Thymus (tissue), 14 donors: ENCODE measurements around the gene RPL3. TPM values are rescaled to one million over a fixed set of nuclear protein-coding genes. Genes with fewer than 3 reads are reported as not detected.
A peak's percentile ranks its signal among the peaks of the same experiment; 100 is the strongest.

Experiments
- DNase-seq, 9 donors: peaks; one replicate each; pipeline ENCODE4 v3.0.0-alpha.2; 2013; ENCODE audit warnings: low spot score in 9 of 9, low read depth in 6 of 9, missing footprints in 1 of 9
- H3K27ac ChIP-seq, 2 donors: one replicate each; pipeline ENCODE4 v1.5.1; 2013; ENCODE audit warnings: control low read depth in 1 of 2, low read depth in 1 of 2, low read length in 1 of 2, mild to moderate bottlenecking in 1 of 2, moderate library complexity in 1 of 2
- H3K27me3 ChIP-seq, 2 donors: one replicate each; pipeline ENCODE4 v1.5.1; 2013; ENCODE audit warnings: low read length in 1 of 2; ENCODE audit not compliant: control insufficient read depth in 2 of 2, insufficient read depth in 1 of 2
- H3K36me3 ChIP-seq, 2 donors: one replicate each; pipeline ENCODE4 v1.5.1; 2013; ENCODE audit warnings: low read length in 1 of 2, mild to moderate bottlenecking in 1 of 2, moderate library complexity in 1 of 2; ENCODE audit not compliant: control insufficient read depth in 2 of 2, insufficient read depth in 2 of 2
- H3K4me1 ChIP-seq, 2 donors: one replicate each; pipeline ENCODE4 v1.5.1; 2013; ENCODE audit warnings: low read length in 2 of 2; ENCODE audit not compliant: control insufficient read depth in 2 of 2, insufficient read depth in 2 of 2
- H3K4me3 ChIP-seq, 2 donors: one replicate each; pipeline ENCODE4 v1.5.1; 2013; ENCODE audit warnings: low read length in 2 of 2, control low read depth in 1 of 2, mild to moderate bottlenecking in 1 of 2
- H3K9me3 ChIP-seq, 2 donors: one replicate each; pipeline ENCODE4 v1.5.1; 2013; ENCODE audit warnings: low read length in 1 of 2, mild to moderate bottlenecking in 1 of 2; ENCODE audit not compliant: control insufficient read depth in 2 of 2, insufficient read depth in 1 of 2
- WGBS: extraction: QIAGEN DNeasy Blood & Tissue Kit; methylation state at CpG from one replicate; pipeline ENCODE4 v1.1.7; 2013; 5-methylcytosine and 5-hydroxymethylcytosine counted together
- long read RNA-seq, 10 donors: transcript quantifications; one replicate each; lab custom pipeline, GENCODE V29; 2026
- polyA plus RNA-seq: library from polyadenylated mRNA; stranded (reverse); fragments of 200-250 nt; gene quantifications from one replicate; pipeline ENCODE4 v1.2.3, GENCODE V29; 2013
- total RNA-seq: library from RNA; stranded (reverse); fragments of 120-200 nt; gene quantifications from one replicate; pipeline ENCODE4 v1.2.4, GENCODE V29; 2013
- donor health status: healthy.

RPL3 gene
- 1,863 TPM for total RNA-seq
- polyA plus RNA-seq = 2,946 TPM
- long read RNA-seq, donor 1, transcript RPL3-202 (9 exons, 1,289 nt) = minor isoform, 18 of 157 reads
- long read RNA-seq, donor 1, transcript RPL3-201 (10 exons, 1,442 nt) = major isoform, 122 of 157 reads
- long read RNA-seq, donor 1, partial matches to known transcripts = 12 of 157 reads
- long read RNA-seq, donor 1, other reads (novel, unspliced or antisense) = 0 of 157 reads
- long read RNA-seq, donor 2, transcript RPL3-201 (10 exons, 1,442 nt) = major isoform, 2,736 of 3,827 reads
- long read RNA-seq, donor 2, transcript RPL3-209 (2 exons, 767 nt) = minor isoform, 18 of 3,827 reads
- long read RNA-seq, donor 2, transcript RPL3-217 (3 exons, 827 nt) = minor isoform, 74 of 3,827 reads
- long read RNA-seq, donor 2, transcript RPL3-202 (9 exons, 1,289 nt) = minor isoform, 391 of 3,827 reads
- long read RNA-seq, donor 2, partial matches to known transcripts = 415 of 3,827 reads
- long read RNA-seq, donor 2, other reads (novel, unspliced or antisense) = 180 of 3,827 reads
- long read RNA-seq, donor 3, transcript RPL3-217 (3 exons, 827 nt) = minor isoform, 49 of 2,769 reads
- long read RNA-seq, donor 3, transcript RPL3-202 (9 exons, 1,289 nt) = minor isoform, 268 of 2,769 reads
- long read RNA-seq, donor 3, transcript RPL3-201 (10 exons, 1,442 nt) = major isoform, 1,858 of 2,769 reads
- long read RNA-seq, donor 3, transcript RPL3-210 (2 exons, 616 nt) = minor isoform, 20 of 2,769 reads
- long read RNA-seq, donor 3, partial matches to known transcripts = 484 of 2,769 reads
- long read RNA-seq, donor 3, other reads (novel, unspliced or antisense) = 71 of 2,769 reads
- long read RNA-seq, donor 4, transcript RPL3-210 (2 exons, 616 nt) = minor isoform, 20 of 968 reads
- long read RNA-seq, donor 4, transcript RPL3-202 (9 exons, 1,289 nt) = minor isoform, 77 of 968 reads
- long read RNA-seq, donor 4, transcript RPL3-201 (10 exons, 1,442 nt) = major isoform, 651 of 968 reads
- long read RNA-seq, donor 4, transcript RPL3-217 (3 exons, 827 nt) = minor isoform, 17 of 968 reads
- long read RNA-seq, donor 4, partial matches to known transcripts = 185 of 968 reads
- long read RNA-seq, donor 4, other reads (novel, unspliced or antisense) = 7 of 968 reads
- long read RNA-seq, donor 5, transcript RPL3-210 (2 exons, 616 nt) = minor isoform, 31 of 3,937 reads
- long read RNA-seq, donor 5, transcript RPL3-201 (10 exons, 1,442 nt) = major isoform, 2,445 of 3,937 reads
- long read RNA-seq, donor 5, transcript RPL3-202 (9 exons, 1,289 nt) = minor isoform, 272 of 3,937 reads
- long read RNA-seq, donor 5, transcript RPL3-217 (3 exons, 827 nt) = minor isoform, 83 of 3,937 reads
- long read RNA-seq, donor 5, partial matches to known transcripts = 954 of 3,937 reads
- long read RNA-seq, donor 5, other reads (novel, unspliced or antisense) = 115 of 3,937 reads
- long read RNA-seq, donor 6, transcript RPL3-209 (2 exons, 767 nt) = minor isoform, 8 of 1,761 reads
- long read RNA-seq, donor 6, transcript RPL3-201 (10 exons, 1,442 nt) = major isoform, 1,362 of 1,761 reads
- long read RNA-seq, donor 6, transcript RPL3-202 (9 exons, 1,289 nt) = minor isoform, 141 of 1,761 reads
- long read RNA-seq, donor 6, transcript RPL3-217 (3 exons, 827 nt) = minor isoform, 28 of 1,761 reads
- long read RNA-seq, donor 6, partial matches to known transcripts = 184 of 1,761 reads
- long read RNA-seq, donor 6, other reads (novel, unspliced or antisense) = 32 of 1,761 reads
- long read RNA-seq, donor 7, transcript RPL3-201 (10 exons, 1,442 nt) = major isoform, 1,222 of 1,822 reads
- long read RNA-seq, donor 7, transcript RPL3-217 (3 exons, 827 nt) = minor isoform, 23 of 1,822 reads
- long read RNA-seq, donor 7, transcript RPL3-202 (9 exons, 1,289 nt) = minor isoform, 134 of 1,822 reads
- long read RNA-seq, donor 7, transcript RPL3-209 (2 exons, 767 nt) = minor isoform, 27 of 1,822 reads
- long read RNA-seq, donor 7, partial matches to known transcripts = 340 of 1,822 reads
- long read RNA-seq, donor 7, other reads (novel, unspliced or antisense) = 58 of 1,822 reads
- long read RNA-seq, donor 8, transcript RPL3-201 (10 exons, 1,442 nt) = major isoform, 611 of 792 reads
- long read RNA-seq, donor 8, transcript RPL3-217 (3 exons, 827 nt) = minor isoform, 20 of 792 reads
- long read RNA-seq, donor 8, transcript RPL3-202 (9 exons, 1,289 nt) = minor isoform, 56 of 792 reads
- long read RNA-seq, donor 8, transcript RPL3-209 (2 exons, 767 nt) = minor isoform, 8 of 792 reads
- long read RNA-seq, donor 8, partial matches to known transcripts = 86 of 792 reads
- long read RNA-seq, donor 8, other reads (novel, unspliced or antisense) = 8 of 792 reads
- long read RNA-seq, donor 9, transcript RPL3-209 (2 exons, 767 nt) = minor isoform, 11 of 1,304 reads
- long read RNA-seq, donor 9, transcript RPL3-217 (3 exons, 827 nt) = minor isoform, 56 of 1,304 reads
- long read RNA-seq, donor 9, transcript RPL3-201 (10 exons, 1,442 nt) = major isoform, 974 of 1,304 reads
- long read RNA-seq, donor 9, transcript RPL3-202 (9 exons, 1,289 nt) = minor isoform, 77 of 1,304 reads
- long read RNA-seq, donor 9, partial matches to known transcripts = 171 of 1,304 reads
- long read RNA-seq, donor 9, other reads (novel, unspliced or antisense) = 5 of 1,304 reads
- long read RNA-seq, donor 10, transcript RPL3-202 (9 exons, 1,289 nt) = minor isoform, 83 of 1,273 reads
- long read RNA-seq, donor 10, transcript RPL3-209 (2 exons, 767 nt) = minor isoform, 9 of 1,273 reads
- long read RNA-seq, donor 10, transcript RPL3-217 (3 exons, 827 nt) = minor isoform, 30 of 1,273 reads
- long read RNA-seq, donor 10, transcript RPL3-201 (10 exons, 1,442 nt) = major isoform, 938 of 1,273 reads
- long read RNA-seq, donor 10, partial matches to known transcripts = 197 of 1,273 reads
- long read RNA-seq, donor 10, other reads (novel, unspliced or antisense) = 7 of 1,273 reads

GRCh38 chr22:39319284-39320022 is at the start of gene RPL3:
RPL3 (minus strand) TSS chr22:39319623; CDS start chr22:39319597, 26 bp downstream.
- H3K27ac ChIP-seq = peak within 1 kb of the TSS; percentile 88 to 100
- under 1% methylated on average over 65 of the region's 65 CpGs for WGBS
- peaks cover 0 to 39% of the 10 kb centered on the region in 2 donors for H3K4me1 ChIP-seq
- no peaks in the 10 kb centered on the region for H3K27me3 ChIP-seq
- peaks cover 0 to 5% of the 10 kb centered on the region in 2 donors for H3K9me3 ChIP-seq
- H3K36me3 ChIP-seq = peaks cover 38 to 40% of the 10 kb centered on the region in 2 donors
- DNase-seq = peak; percentile 98 to 100 (median 99)
- H3K4me3 ChIP-seq = peak within 1 kb of the TSS; percentile 70 to 75

- H3K9me3 ChIP-seq = peaks cover 0 to 12% of the 10 kb centered on the region in 2 donors
- H3K36me3 ChIP-seq = no peaks in the 10 kb centered on the region
- H3K4me3 ChIP-seq = no peak overlapping the region
- no peak for DNase-seq
- H3K27me3 ChIP-seq = no peaks in the 10 kb centered on the region
- H3K27ac ChIP-seq = no peak overlapping the region
- 96% methylated on average over 6 of the region's 6 CpGs for WGBS
- peaks cover 0 to 11% of the 10 kb centered on the region in 2 donors for H3K4me1 ChIP-seq
These were observed 49.8 kb upstream of the RPL3 start for GRCh38 chr22:39369186-39369585.

DNA sequence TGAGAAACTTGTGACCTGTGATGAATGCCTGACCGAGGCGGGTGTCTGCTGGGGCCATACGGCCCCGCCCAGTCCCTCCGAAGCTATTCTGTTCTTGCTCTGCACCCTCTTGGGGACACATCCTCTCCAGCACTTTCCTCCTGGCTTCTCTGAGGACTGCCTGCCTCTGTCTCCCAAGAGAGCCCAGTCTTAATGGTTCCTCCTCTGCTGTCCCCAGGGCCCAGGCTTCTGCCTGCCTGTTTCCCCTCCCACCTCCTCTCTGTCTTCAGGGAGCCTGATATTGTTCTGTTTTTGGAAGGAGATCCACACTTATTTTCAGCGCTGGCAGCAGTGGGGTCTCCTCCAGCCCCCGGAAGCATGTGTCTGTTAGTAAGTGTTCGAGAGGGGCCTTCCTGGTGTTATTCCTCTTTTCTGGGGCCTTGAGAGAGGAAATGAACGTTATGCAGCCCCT is 49.1 kb upstream of the RPL3 start:
- Histone ChIP-seq H3K4me3 (no peak overlapping the region), H3K9me3 (peaks cover 0 to 12% of the 10 kb centered on the region in 2 donors), H3K27me3 (no peaks in the 10 kb centered on the region), H3K4me1 (peaks cover 0 to 11% of the 10 kb centered on the region in 2 donors), H3K36me3 (no peaks in the 10 kb centered on the region), H3K27ac (no peak overlapping the region)
- no peak for DNase-seq
- WGBS = 53% methylated on average over 9 of the region's 9 CpGs

DNA sequence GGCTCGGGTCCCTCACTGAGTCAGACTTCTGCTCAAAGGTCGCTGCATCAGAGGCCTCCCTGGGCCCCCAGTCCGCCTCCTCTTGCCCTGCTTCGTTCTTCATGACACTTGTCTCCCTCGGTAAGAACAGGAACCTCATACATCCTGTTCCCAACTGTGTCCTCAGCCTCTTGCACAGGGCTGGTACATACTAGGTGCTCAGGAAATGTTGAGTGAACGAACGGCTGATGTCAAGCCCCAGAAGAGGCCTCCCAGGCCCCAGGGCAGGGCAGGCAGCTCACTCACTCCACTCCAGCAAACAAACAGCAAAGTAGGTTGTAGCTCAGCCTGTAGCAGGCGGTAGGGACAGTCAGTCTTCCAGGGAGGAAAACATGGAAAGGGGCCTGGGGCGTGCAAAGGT is 47.6 kb upstream of the RPL3 start:
- H3K4me1 ChIP-seq = peaks cover 0 to 11% of the 10 kb centered on the region in 2 donors
- peaks cover 0 to 6% of the 10 kb centered on the region in 2 donors for H3K9me3 ChIP-seq
- no peak overlapping the region for H3K4me3 ChIP-seq
- DNase-seq = peak in 1 of 9 donors; percentile 37
- H3K36me3 ChIP-seq = no peaks in the 10 kb centered on the region
- no peaks in the 10 kb centered on the region for H3K27me3 ChIP-seq
- H3K27ac ChIP-seq = no peak overlapping the region
- WGBS = 52% methylated on average over 9 of the region's 9 CpGs

DNA sequence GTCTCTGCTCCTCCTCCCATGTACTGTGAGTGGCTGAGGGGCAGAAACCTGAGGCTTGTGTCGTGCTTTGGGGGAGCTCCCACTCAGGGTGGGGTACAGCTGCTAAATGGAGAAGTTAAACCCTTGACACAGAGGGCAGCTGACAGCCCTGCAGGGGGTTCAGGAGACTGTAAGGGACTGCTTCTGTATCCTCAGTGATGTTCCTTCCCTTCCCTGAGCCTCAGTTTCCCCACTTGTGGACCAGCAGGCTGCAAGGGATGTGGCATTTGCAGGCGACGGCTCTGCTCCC is 46.0 kb upstream of the RPL3 start:
- Histone ChIP-seq H3K27me3 (no peaks in the 10 kb centered on the region), H3K36me3 (no peaks in the 10 kb centered on the region), H3K4me1 (peaks cover 0 to 11% of the 10 kb centered on the region in 2 donors), H3K4me3 (no peak overlapping the region), H3K27ac (no peak overlapping the region), H3K9me3 (no peaks in the 10 kb centered on the region)
- 84% methylated on average over 3 of the region's 3 CpGs for WGBS
- no peak for DNase-seq

DNA sequence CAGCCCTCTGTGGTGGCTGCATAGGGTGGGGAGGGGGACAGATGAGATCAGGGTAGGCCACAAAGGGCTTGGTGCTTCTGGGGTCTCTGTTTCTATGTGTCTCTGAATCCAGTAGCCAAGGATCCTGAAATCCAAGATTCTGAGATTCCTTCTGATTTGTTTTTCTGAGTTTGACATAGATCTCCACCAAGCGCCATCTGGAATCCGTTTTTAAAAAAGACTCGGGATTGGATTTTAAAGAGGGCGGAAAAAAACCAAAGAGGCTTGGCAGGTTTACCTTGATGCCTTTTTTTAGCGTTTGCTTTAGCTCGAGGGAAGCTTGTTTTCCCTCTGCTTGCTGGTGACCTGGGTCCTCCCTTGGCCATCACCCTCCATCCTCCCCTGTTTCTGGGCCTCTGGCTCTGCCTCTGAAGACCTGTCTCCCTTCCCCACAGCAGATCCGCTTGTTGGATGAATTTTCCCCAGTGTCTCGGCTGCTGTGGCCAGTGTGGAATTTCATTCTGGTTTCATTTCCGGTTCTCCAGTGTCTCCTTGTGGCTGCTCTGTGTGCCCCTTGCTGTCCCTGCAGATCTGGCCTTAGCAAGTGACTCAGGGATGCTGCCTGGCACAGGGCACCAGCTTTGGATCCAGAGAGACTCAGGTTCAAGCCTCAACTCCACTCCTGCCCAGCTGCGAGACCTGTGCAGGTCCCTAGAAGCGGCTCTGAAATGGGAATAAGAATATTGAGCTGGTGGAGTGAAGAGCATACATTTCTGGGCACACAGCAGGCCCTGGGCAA is 45.5 kb upstream of the RPL3 start:
- Histone ChIP-seq H3K36me3 (no peaks in the 10 kb centered on the region), H3K27ac (no peak overlapping the region), H3K4me1 (peaks cover 0 to 11% of the 10 kb centered on the region in 2 donors), H3K9me3 (no peaks in the 10 kb centered on the region), H3K4me3 (no peak overlapping the region), H3K27me3 (no peaks in the 10 kb centered on the region)
- no peak for DNase-seq
- WGBS = 93% methylated on average over 11 of the region's 11 CpGs
